ENCODE measurements around the gene INPP5J.
"Not testable (repeated sequence)": the region's sequence is repeated elsewhere in the genome, so short reads cannot be mapped to it uniquely, and the experiment has no call there.

INPP5J gene, protein sequence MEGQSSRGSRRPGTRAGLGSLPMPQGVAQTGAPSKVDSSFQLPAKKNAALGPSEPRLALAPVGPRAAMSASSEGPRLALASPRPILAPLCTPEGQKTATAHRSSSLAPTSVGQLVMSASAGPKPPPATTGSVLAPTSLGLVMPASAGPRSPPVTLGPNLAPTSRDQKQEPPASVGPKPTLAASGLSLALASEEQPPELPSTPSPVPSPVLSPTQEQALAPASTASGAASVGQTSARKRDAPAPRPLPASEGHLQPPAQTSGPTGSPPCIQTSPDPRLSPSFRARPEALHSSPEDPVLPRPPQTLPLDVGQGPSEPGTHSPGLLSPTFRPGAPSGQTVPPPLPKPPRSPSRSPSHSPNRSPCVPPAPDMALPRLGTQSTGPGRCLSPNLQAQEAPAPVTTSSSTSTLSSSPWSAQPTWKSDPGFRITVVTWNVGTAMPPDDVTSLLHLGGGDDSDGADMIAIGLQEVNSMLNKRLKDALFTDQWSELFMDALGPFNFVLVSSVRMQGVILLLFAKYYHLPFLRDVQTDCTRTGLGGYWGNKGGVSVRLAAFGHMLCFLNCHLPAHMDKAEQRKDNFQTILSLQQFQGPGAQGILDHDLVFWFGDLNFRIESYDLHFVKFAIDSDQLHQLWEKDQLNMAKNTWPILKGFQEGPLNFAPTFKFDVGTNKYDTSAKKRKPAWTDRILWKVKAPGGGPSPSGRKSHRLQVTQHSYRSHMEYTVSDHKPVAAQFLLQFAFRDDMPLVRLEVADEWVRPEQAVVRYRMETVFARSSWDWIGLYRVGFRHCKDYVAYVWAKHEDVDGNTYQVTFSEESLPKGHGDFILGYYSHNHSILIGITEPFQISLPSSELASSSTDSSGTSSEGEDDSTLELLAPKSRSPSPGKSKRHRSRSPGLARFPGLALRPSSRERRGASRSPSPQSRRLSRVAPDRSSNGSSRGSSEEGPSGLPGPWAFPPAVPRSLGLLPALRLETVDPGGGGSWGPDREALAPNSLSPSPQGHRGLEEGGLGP

DNA sequence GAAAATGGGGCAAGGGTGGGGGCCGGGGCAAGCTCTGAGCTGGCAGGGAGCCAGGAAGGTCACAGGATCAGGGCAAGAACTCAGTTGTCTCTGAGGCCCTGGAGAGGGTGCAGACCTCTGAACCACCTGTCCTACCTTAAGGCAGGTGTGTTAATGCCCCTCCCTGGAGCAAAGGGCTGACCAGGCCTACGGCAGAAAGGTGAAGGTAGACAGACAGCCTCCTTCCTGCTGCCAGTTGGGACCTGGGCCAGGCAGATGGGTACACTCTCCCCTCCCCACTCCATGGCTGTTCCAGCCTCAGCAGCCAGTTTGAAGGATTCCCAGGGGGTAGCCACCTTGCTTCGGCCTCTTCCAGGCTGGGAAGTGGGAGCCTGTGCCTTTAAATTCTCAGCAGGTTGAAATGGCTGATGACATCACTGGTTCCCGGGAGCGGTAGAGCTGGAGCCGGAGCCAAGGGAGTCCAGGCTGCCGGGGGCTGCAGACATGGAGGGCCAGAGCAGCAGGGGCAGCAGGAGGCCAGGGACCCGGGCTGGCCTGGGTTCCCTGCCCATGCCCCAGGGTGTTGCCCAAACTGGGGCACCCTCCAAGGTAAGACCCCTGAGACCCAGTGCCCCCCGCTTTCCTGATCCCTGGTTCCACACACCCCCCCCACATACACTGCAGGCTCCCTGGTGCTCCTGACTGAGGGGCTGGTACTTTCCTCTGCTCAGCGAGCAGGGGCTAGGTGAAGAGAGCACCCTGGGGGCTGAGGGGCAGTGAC lies at the start of gene INPP5J:
INPP5J (plus strand) TSS at position 435 of the 760 bp plus-strand sequence; CDS start at position 484, 49 bp downstream.
- no peak for DNase-seq

- DNase-seq: not testable (repeated sequence)
These were observed 49.6 kb upstream of the INPP5J start for GRCh38 chr22:31073125-31073524.

GRCh38 chr22:31073545-31074145 lies 49.1 kb upstream of the INPP5J start:
- not testable (repeated sequence) for DNase-seq

- DNase-seq: no peak
These were observed 46.8 kb upstream of the INPP5J start for GRCh38 chr22:31075961-31076360.

DNA sequence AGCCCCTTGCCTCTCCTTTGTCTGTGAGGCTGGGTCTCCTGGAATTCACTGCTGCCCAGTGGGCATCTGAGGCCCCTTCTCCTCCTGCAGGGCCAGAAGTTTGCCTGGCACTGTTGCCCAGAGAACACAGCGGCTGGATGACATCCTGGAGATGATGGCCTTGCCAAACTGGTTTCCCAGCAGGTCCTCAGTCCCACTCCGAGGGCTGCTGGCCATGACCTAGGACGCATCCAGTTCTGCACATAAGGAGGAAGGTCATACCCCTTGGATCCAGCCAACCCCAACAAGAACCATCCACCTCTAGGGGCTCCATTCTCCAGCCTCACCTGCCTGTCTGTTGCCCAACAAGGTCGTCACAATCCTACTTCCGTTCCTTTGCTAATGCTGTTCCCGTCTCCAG lies 45.1 kb upstream of the INPP5J start:
- no peak for DNase-seq

- DNase-seq: not testable (repeated sequence)
These were observed 44.4 kb upstream of the INPP5J start for GRCh38 chr22:31078389-31078788.

- DNase-seq: no peak
These were observed 43.6 kb upstream of the INPP5J start for GRCh38 chr22:31079095-31079642.

DNA sequence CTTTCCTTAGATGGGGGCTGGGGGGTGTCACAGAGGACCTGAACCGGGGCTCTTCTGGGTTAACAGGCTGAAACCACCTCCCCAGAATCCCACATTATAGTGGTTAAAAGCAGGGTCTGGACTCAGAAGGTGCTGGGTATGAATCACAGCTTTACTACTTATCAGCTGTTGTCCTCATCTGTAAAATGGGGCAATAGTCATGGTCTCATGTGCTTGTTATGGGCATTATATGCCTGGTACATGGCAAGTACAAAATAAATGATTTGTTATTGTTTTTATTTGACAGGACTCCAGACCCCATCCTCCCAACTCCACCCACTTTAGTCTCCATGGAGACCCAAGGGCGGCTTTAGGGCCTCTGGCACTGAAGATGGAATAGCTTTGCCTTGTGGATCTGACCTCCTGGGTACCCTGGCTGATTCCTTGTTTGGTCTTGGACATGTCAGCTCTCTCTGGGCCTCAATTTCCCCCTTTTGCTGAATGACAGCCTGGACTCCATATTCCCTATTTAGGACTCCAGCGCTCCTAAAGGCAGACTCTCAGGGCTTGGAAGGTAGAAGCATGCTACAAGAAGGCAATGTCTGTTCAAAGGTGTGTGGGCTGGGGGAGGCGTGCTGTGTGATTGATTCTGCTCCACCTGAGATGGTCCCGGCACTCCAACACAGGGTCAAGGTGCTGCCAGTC lies 42.5 kb upstream of the INPP5J start:
- no peak for DNase-seq

- DNase-seq: peak; percentile 95
These were observed 41.7 kb upstream of the INPP5J start, which contains the start of gene SMTN for GRCh38 chr22:31080848-31081649. Gene SMTN (plus strand): TSS chr22:31081318. CDS start chr22:31083259, 1,941 bp downstream.

DNA sequence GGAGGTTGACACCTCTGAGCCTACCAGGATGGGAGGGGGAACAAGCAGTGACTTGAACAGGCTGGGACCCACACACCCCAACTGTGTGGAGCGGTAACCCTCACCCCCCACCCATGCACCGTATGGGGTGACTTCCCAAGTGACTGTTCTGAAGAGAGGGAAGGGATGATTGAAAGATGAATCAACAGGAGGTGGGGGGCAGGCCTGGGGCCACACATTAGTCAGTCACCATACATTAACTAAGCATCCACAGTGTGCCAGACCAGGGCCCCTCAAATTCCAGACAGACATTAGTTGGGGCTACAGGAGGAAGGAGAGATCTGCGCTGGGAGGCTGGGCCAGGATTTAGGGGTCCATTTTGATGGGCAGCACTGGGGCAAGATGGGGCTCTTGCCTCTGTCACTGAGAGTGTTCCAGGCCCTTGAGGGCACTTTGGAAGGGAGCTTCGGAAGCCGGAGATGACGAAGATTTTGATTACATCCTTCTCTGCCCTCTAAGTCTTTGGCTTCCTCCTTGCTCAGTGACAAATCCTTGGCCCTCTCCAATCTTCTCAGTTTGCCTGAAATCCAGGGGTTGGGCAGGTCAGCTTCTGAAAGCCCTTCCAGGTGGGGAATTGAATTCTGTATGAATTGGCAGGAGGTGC lies 40.7 kb upstream of the INPP5J start:
- no peak for DNase-seq

DNA sequence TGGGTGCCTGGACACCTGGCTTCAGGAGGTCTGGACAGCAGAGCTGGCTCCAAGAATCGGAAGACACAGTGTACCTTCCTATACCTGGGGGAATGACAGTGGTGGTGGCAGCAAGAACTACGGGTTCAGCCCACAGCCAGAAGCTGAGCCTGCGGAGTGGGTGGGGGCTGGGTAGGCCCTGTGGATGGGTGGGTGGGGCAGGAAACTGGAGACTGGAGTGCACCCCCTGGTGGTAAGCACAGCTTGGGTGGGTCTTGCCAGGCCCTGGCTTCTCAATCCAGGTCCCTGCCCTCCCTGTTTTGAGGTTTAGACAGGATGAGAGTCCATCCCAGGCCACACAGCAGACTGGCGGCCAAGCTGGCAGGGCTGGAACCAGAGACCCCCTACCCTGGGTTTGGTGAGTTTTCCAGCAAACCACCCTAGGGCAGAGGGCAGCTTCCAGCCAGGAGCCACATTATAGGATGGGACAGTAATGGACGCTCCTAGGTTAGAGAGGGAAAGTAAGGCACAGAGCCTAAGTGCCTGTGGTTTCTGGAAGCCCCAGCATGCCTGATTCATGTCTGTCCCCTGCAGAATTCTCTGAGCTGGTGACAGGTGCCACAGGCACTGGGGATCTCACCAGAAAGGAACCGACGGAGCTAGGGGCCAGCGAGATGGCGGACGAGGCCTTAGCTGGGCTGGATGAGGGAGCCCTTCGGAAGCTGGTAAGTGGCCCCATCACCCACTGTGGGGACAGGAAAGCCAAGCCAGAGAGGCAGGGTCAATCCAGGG lies 40.0 kb upstream of the INPP5J start:
- DNase-seq: peak; percentile 68

GRCh38 chr22:31083377-31083768 lies 39.4 kb upstream of the INPP5J start:
- DNase-seq: no peak

DNA sequence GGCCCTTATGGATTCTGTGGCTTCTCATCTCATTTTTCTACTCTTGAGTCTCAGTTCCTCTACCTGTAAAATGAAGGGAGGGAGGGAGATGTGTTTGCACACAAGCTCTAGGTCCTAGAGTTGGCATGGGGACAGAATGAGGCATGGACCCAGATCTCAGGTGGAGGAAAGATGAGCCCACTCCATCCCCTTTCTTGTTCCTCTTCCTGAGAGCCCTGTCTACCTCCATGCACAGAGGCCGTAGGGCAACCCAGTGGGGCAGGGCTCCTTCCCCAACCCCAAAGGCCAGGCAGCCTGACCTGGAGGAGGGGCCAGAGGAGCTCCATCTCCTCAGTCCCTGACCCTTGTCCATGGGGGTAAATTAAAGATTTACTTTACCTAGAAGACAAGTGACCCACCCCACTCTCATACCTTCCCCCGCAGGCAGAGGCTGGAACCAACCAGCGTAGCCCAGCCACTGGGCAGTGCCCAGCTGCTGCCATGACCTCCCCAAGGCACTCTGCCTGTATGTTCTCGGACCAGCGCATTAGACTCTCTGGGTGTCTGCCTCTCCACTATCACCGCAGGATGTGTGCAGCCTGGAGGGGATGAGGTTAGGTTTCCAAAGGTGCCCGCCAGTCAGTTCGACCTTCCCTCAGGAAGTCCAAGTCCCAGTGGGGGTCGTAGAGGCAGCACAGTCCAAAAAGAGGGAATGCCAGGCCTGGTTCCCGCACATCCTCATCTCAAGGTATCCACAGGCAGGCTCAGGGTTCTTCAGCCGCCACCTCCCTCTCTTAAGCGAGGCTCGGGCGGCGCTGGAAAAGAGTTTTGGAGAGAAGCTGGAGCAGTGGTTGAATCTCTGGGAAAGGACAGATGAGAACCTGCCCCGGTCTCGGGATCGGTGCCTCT lies 38.6 kb upstream of the INPP5J start:
- DNase-seq: peak; percentile 20

DNA sequence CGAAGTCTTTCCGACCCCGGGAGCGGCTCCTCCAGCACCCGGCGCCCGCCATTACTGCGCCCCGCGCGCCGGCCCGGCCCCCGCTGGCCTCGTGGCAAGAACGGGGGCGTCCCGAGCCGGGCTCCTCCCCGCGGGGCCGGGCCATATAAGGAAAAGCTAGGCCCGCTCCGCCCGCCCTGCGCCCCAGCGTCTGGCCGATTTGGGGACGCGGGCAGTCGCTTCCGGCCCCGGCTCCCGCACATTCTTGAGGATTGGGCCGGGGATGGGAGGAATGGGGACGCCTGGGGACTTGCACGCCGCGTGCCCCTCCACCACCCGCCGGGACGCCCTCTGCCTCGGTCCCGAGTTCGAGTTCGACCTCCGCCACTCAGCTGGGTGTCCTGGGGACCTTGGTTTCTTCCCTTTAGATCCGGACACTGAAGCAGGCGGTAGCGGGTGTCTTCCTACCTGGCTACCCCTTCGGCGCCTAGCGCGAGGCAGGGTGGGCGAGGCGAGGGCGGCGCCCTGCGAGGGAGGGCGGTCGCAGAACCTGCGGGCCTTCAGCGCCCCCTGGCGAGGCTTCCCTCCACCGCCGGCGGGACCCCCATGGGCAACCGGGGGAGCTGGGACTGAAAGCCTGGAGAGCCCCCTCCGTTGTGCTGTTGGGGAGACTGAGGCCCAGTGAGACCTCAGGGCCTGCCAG lies 37.8 kb upstream of the INPP5J start:
- DNase-seq: peak; percentile 88

- no peak for DNase-seq
These were observed 37.3 kb upstream of the INPP5J start for GRCh38 chr22:31085493-31085824.

GRCh38 chr22:31085928-31086327 lies 36.8 kb upstream of the INPP5J start:
- DNase-seq: no peak

GRCh38 chr22:31086703-31087330 lies 35.9 kb upstream of the INPP5J start:
- DNase-seq: no peak

Data from CD4-positive, alpha-beta T cell treated with Interleukin-17A for 4 hours (primary cell).